HCT116 (cell line): ENCODE measurements around the gene UNC80. TPM values are rescaled to one million over a fixed set of nuclear protein-coding genes. Genes with fewer than 3 reads are reported as not detected.

Experiments
- ATAC-seq: fragments of 200-7000 bp; cut with Tn5 transposase; 2 replicates; pipeline ENCODE4 v1.9.1; 2020; ENCODE audit warnings: mild to moderate bottlenecking, moderate library complexity
- BruUV-seq: library from RNA; stranded (reverse); fragments of 400-500 nt; replicated peaks from 2 replicates; lab custom pipeline; 2021; lab: Mats Ljungman, UMichigan
- CTCF ChIA-PET: fragments of 300-600 bp; sonication (Branson Sonifier 250); formaldehyde crosslinking; loops from one replicate; lab custom pipeline; 2021; ENCODE audit warnings: antibody characterized with exemption; lab: Charles Lee
- POLR2A ChIA-PET: fragments of 300-600, 350-600 bp; sonication (Branson Sonifier 250); formaldehyde crosslinking; loops from one replicate; lab custom pipeline; 2021; ENCODE audit warnings: antibody characterized with exemption; lab: Charles Lee
- RAD21 ChIA-PET, 2 experiments: fragments of 300-600 bp; sonication (Branson Sonifier 250); formaldehyde crosslinking; loops; one replicate each; lab custom pipeline; 2023; ENCODE audit warnings: low total read pairs in 2 of 2; ENCODE audit not compliant: uncharacterized antibody in 2 of 2, unreplicated experiment in 2 of 2, low non-redundant PET in 1 of 2; lab: Charles Lee
- DNase-seq: peaks from one replicate; pipeline ENCODE4 v3.0.0-alpha.2; 2010; ENCODE audit warnings: low read depth, low spot score
- H2AFZ ChIP-seq: fragments of 200-600 bp; shearing (Covaris generic), sonication (generic); 2 replicates; pipeline ENCODE4 v1.6.1; 2017; ENCODE audit warnings: low read depth, mixed run types, mixed read lengths, antibody characterized with exemption, low read length; ENCODE audit not compliant: poor library complexity, severe bottlenecking
- H3K27ac ChIP-seq: 2 replicates; pipeline ENCODE4 v1.5.1; 2012; ENCODE audit warnings: low read depth, low read length
- H3K27me3 ChIP-seq: fragments of 200-600 bp; sonication (generic); 2 replicates; pipeline ENCODE4 v1.6.1; 2016; ENCODE audit warnings: mixed run types, low read length, mixed read lengths; ENCODE audit not compliant: insufficient read depth
- H3K36me3 ChIP-seq, 2 experiments: fragments of 200-500 bp in 1 of 2; fragments of 200-600 bp in 1 of 2; sonication (Bioruptor generic) in 1 of 2; sonication (generic) in 1 of 2; 2 replicates each; pipeline versions ENCODE4 v1.5.1 to v1.6.1; 2014 to 2016; ENCODE audit warnings: low read length in 2 of 2, inconsistent platforms in 1 of 2, mixed read lengths in 1 of 2, mixed run types in 1 of 2; ENCODE audit not compliant: insufficient read depth in 2 of 2, control insufficient read depth in 1 of 2
- H3K4me1 ChIP-seq, 2 experiments: fragments of 200-600 bp in 1 of 2; sonication (generic) in 1 of 2; 2 replicates each; pipeline versions ENCODE4 v1.5.1 to v1.6.1; 2012 to 2017; ENCODE audit warnings: low read length in 2 of 2, inconsistent platforms in 1 of 2, mild to moderate bottlenecking in 1 of 2, mixed read lengths in 1 of 2, mixed run types in 1 of 2, moderate library complexity in 1 of 2; ENCODE audit not compliant: insufficient read depth in 2 of 2, control insufficient read depth in 1 of 2
- H3K4me2 ChIP-seq: fragments of 200-600 bp; sonication (generic); 2 replicates; pipeline ENCODE4 v1.6.1; 2017; ENCODE audit warnings: mixed run types, low read length, mixed read lengths
- H3K4me3 ChIP-seq, 2 experiments: fragments of 200-600 bp in 1 of 2; sonication (generic) in 1 of 2; replicated peaks in 1 of 2; 2 replicates each; pipeline ENCODE4 v1.5.1; 2011 to 2016; ENCODE audit warnings: low read length in 2 of 2, control low read depth in 1 of 2, low read depth in 1 of 2, mild to moderate bottlenecking in 1 of 2, mixed read lengths in 1 of 2, mixed run types in 1 of 2
- H3K79me2 ChIP-seq: fragments of 200-600 bp; sonication (generic); 2 replicates; pipeline ENCODE4 v1.6.1; 2017; ENCODE audit warnings: mild to moderate bottlenecking, mixed run types, low read length, moderate library complexity, mixed read lengths; ENCODE audit not compliant: insufficient read depth
- H3K9ac ChIP-seq: fragments of 200-600 bp; sonication (generic); 2 replicates; pipeline ENCODE4 v1.6.1; 2016; ENCODE audit warnings: low read length, mixed read lengths
- H3K9me2 ChIP-seq: fragments of 200-600 bp; sonication (generic), shearing (Covaris generic); 2 replicates; pipeline ENCODE4 v1.6.1; 2017; ENCODE audit warnings: mixed run types, mild to moderate bottlenecking, moderate library complexity; ENCODE audit not compliant: insufficient read depth
- H3K9me3 ChIP-seq, 2 experiments: fragments of 200-500 bp in 1 of 2; fragments of 200-600 bp in 1 of 2; sonication (Bioruptor generic) in 1 of 2; sonication (generic) in 1 of 2; 2 replicates each; pipeline ENCODE4 v1.6.1; 2014 to 2017; ENCODE audit warnings: low read length in 2 of 2, mixed read lengths in 2 of 2, inconsistent platforms in 1 of 2, low read depth in 1 of 2, mild to moderate bottlenecking in 1 of 2, mixed run types in 1 of 2, moderate library complexity in 1 of 2; ENCODE audit not compliant: control insufficient read depth in 1 of 2, insufficient read depth in 1 of 2
- H4K20me1 ChIP-seq: fragments of 200-600 bp; sonication (generic), shearing (Covaris generic); 2 replicates; pipeline ENCODE4 v1.6.1; 2017; ENCODE audit warnings: mixed run types, mild to moderate bottlenecking, moderate library complexity; ENCODE audit not compliant: insufficient read depth
- ATF3 ChIP-seq: IDR thresholded peaks from 2 replicates; pipeline ENCODE4 v1.6.1; 2012
- CBX3 ChIP-seq: IDR thresholded peaks from 2 replicates; pipeline ENCODE4 v1.6.1; 2012; ENCODE audit warnings: low read depth
- CEBPB ChIP-seq: IDR thresholded peaks from 2 replicates; pipeline ENCODE4 v1.6.1; 2012; ENCODE audit warnings: low read depth
- CTCF ChIP-seq, 3 experiments: fragments of 200-600 bp in 1 of 3; sonication (generic) in 1 of 3; IDR thresholded peaks in 2 of 3; conservative IDR thresholded peaks in 1 of 3; 2 replicates each; pipeline ENCODE4 v1.5.1; 2012 to 2017; ENCODE audit warnings: low read depth in 2 of 3, low read length in 2 of 3, antibody characterized with exemption in 1 of 3, borderline replicate concordance in 1 of 3, control low read depth in 1 of 3, mild to moderate bottlenecking in 1 of 3, mixed read lengths in 1 of 3, mixed run types in 1 of 3, moderate library complexity in 1 of 3; ENCODE audit not compliant: insufficient read depth in 1 of 3
- EGR1 ChIP-seq: IDR thresholded peaks from 2 replicates; pipeline ENCODE4 v1.6.1; 2012; ENCODE audit warnings: low read depth
- EZH2phosphoT487 ChIP-seq: fragments of 200-600 bp; IDR thresholded peaks from 2 replicates; pipeline ENCODE4 v1.6.1; 2018; ENCODE audit warnings: antibody characterized with exemption, borderline replicate concordance
- FOSL1 ChIP-seq: IDR thresholded peaks from 2 replicates; pipeline ENCODE4 v1.6.1; 2012; ENCODE audit warnings: low read depth
- JUND ChIP-seq: IDR thresholded peaks from 2 replicates; pipeline ENCODE4 v1.6.1; 2012
- POLR2A ChIP-seq: IDR thresholded peaks from 2 replicates; pipeline ENCODE4 v1.7.0; 2011; ENCODE audit warnings: borderline replicate concordance; ENCODE audit not compliant: insufficient read depth, insufficient read length; ENCODE audit errors: extremely low read depth
- POLR2AphosphoS5 ChIP-seq: IDR thresholded peaks from 2 replicates; pipeline ENCODE4 v1.6.1; 2011; ENCODE audit warnings: mild to moderate bottlenecking, low read depth, low read length, moderate library complexity
- RAD21 ChIP-seq: IDR thresholded peaks from 2 replicates; pipeline ENCODE4 v1.6.1; 2012; ENCODE audit warnings: low read depth, mild to moderate bottlenecking
- SP1 ChIP-seq: IDR thresholded peaks from 2 replicates; pipeline ENCODE4 v1.6.1; 2012; ENCODE audit warnings: low read depth
- TCF7L2 ChIP-seq: IDR thresholded peaks from 2 replicates; pipeline ENCODE4 v1.7.0; 2011; ENCODE audit warnings: borderline replicate concordance, inconsistent platforms; ENCODE audit not compliant: insufficient read depth, insufficient read length; ENCODE audit errors: extremely low read depth
- ZBTB33 ChIP-seq: IDR thresholded peaks from 2 replicates; pipeline ENCODE4 v1.6.1; 2011; ENCODE audit warnings: mild to moderate bottlenecking, low read length, moderate library complexity; ENCODE audit not compliant: insufficient replicate concordance; ENCODE audit errors: extremely low read depth
- ZFX ChIP-seq: fragments of 450-650 bp; IDR thresholded peaks from 2 replicates; pipeline ENCODE4 v1.6.1; 2017
- ZNF274 ChIP-seq: fragments of 200-500 bp; sonication (Bioruptor generic); IDR thresholded peaks from 2 replicates; pipeline ENCODE4 v1.6.1; 2014; ENCODE audit warnings: mild to moderate bottlenecking, low read depth, low read length, inconsistent platforms
- intact Hi-C: fragments of 100-400 bp; cut with micrococcal nuclease; formaldehyde crosslinking; loops from 2 replicates; pipeline ENCODE4 v1.10.0; 2022
- total RNA-seq: library from RNA; stranded (reverse); gene quantifications from one replicate; pipeline ENCODE4 v1.2.1, GENCODE V29; 2021; ENCODE audit not compliant: unreplicated experiment

Gene UNC80
- total RNA-seq, 1 experiment from 2014 or later = not detected

GRCh38 chr2:209808521-209808920 lies 36.9 kb downstream of the UNC80 start:
- Histone ChIP-seq H3K9ac (no peak overlapping the region), H3K27ac (no peak overlapping the region), H3K4me2 (no peak overlapping the region), H2AFZ (no peak overlapping the region), H3K9me3 (no peaks in the 10 kb centered on the region), H3K27me3 (no peaks in the 10 kb centered on the region)
- BruUV-seq = no TSS peak
- POLR2A ChIA-PET = no interaction called here
- TF ChIP-seq SP1 (no peak), ZNF274 (no peak), CBX3 (no peak), CTCF (IDR thresholded peaks at IDR 0.05 in 2 of 3, conservative IDR thresholded peaks at IDR 0.05 in 1 of 3; ENCODE audit: borderline replicate concordance in 1 of 3, insufficient read depth in 1 of 3, low read depth in 2 of 3, low read length in 2 of 3) (no peak), RAD21 (no peak), ZFX (no peak), JUND (no peak), CEBPB (no peak), POLR2A (no peak), FOSL1 (no peak), ATF3 (no peak), TCF7L2 (no peak), POLR2AphosphoS5 (no peak), EGR1 (no peak), EZH2phosphoT487 (no peak), ZBTB33 (no peak)
- TF ChIP-seq, all 23 proteins: peak for 0
- Histone ChIP-seq H3K9me2 (no peaks in the 10 kb centered on the region), H3K36me3 (no peaks in the 10 kb centered on the region), H3K4me3 (no peak overlapping the region), H4K20me1 (no peaks in the 10 kb centered on the region), H3K4me1 (no peaks in the 10 kb centered on the region), H3K79me2 (no peaks in the 10 kb centered on the region)
- ChIA-PET CTCF (no interaction called here), RAD21 (no interaction called here)
- intact Hi-C loops = no loop called here
- DNase-seq = no peak
- no peak for ATAC-seq
